ENCODE data around the gene TRIM27.
"Not testable (repeated sequence)": the region's sequence is repeated elsewhere in the genome, so short reads cannot be mapped to it uniquely, and the experiment has no call there.

TRIM27 gene

GRCh38 chr6:28923318-28924102 lies at the start of gene TRIM27:
Gene TRIM27, minus strand, starts transcription at chr6:28923985. Its CDS starts 353 bp downstream, at chr6:28923632.
- Histone ChIP-seq H3K4me3 (ENCODE audit: low read length) (peak within 1 kb of the TSS; percentile 94), H3K27me3 (ENCODE audit: control insufficient read depth, insufficient read depth, low read length) (no peaks in the 10 kb centered on the region), H3K27ac (ENCODE audit: low read length) (no peak within 1 kb of the TSS), H3K36me3 (ENCODE audit: control insufficient read depth, insufficient read depth, low read length) (peaks cover 24% of the 10 kb centered on the region), H3K9me3 (ENCODE audit: control insufficient read depth, insufficient read depth, low read length) (no peaks in the 10 kb centered on the region), H3K4me1 (ENCODE audit: control insufficient read depth, insufficient read depth, low read length) (peaks cover 3% of the 10 kb centered on the region; the same call in 1 of the 2 replicates)
- peak; percentile 66 for DNase-seq (ENCODE audit: low read depth, low spot score)
- no CpG with 5 or more reads among the region's 89 CpGs for WGBS (ENCODE audit: insufficient coverage, insufficient read length)

GRCh38 chr6:28970056-28970455 lies 46.3 kb upstream of the TRIM27 start:
- H3K36me3 ChIP-seq (ENCODE audit: control insufficient read depth, insufficient read depth, low read length); H3K4me3 ChIP-seq (ENCODE audit: low read length); DNase-seq (ENCODE audit: low read depth, low spot score); H3K4me1 ChIP-seq (ENCODE audit: control insufficient read depth, insufficient read depth, low read length); H3K27ac ChIP-seq (ENCODE audit: low read length); H3K27me3 ChIP-seq (ENCODE audit: control insufficient read depth, insufficient read depth, low read length); H3K9me3 ChIP-seq (ENCODE audit: control insufficient read depth, insufficient read depth, low read length): not testable (repeated sequence)
- WGBS (ENCODE audit: insufficient coverage, insufficient read length), result no CpG with 5 or more reads among the region's 21 CpGs

GRCh38 chr6:28969129-28969528 lies 45.3 kb upstream of the TRIM27 start:
- Histone ChIP-seq H3K27me3 (ENCODE audit: control insufficient read depth, insufficient read depth, low read length) (no peaks in the 10 kb centered on the region), H3K4me1 (ENCODE audit: control insufficient read depth, insufficient read depth, low read length) (no peaks in the 10 kb centered on the region), H3K4me3 (ENCODE audit: low read length) (no peak overlapping the region), H3K36me3 (ENCODE audit: control insufficient read depth, insufficient read depth, low read length) (no peaks in the 10 kb centered on the region), H3K9me3 (ENCODE audit: control insufficient read depth, insufficient read depth, low read length) (no peaks in the 10 kb centered on the region; the same call in 1 of the 2 replicates), H3K27ac (ENCODE audit: low read length) (no peak overlapping the region)
- no peak for DNase-seq (ENCODE audit: low read depth, low spot score)
- whole genome bisulfite sequencing (ENCODE audit: insufficient coverage, insufficient read length), result no CpG with 5 or more reads among the region's 15 CpGs

GRCh38 chr6:28968476-28968875 lies 44.7 kb upstream of the TRIM27 start:
- no peak overlapping the region for H3K27ac ChIP-seq (ENCODE audit: low read length)
- H3K4me1 ChIP-seq (ENCODE audit: control insufficient read depth, insufficient read depth, low read length), result no peaks in the 10 kb centered on the region
- no peaks in the 10 kb centered on the region; the same call in 1 of the 2 replicates for H3K9me3 ChIP-seq (ENCODE audit: control insufficient read depth, insufficient read depth, low read length)
- no peaks in the 10 kb centered on the region for H3K27me3 ChIP-seq (ENCODE audit: control insufficient read depth, insufficient read depth, low read length)
- no peak overlapping the region for H3K4me3 ChIP-seq (ENCODE audit: low read length)
- WGBS (ENCODE audit: insufficient coverage, insufficient read length), result no CpG with 5 or more reads among the region's 4 CpGs
- no peaks in the 10 kb centered on the region for H3K36me3 ChIP-seq (ENCODE audit: control insufficient read depth, insufficient read depth, low read length)
- DNase-seq (ENCODE audit: low read depth, low spot score), result no peak

GRCh38 chr6:28965706-28966105 lies 41.9 kb upstream of the TRIM27 start:
- H3K4me3 ChIP-seq (ENCODE audit: low read length), result no peak overlapping the region
- no peak for DNase-seq (ENCODE audit: low read depth, low spot score)
- H3K36me3 ChIP-seq (ENCODE audit: control insufficient read depth, insufficient read depth, low read length), result no peaks in the 10 kb centered on the region
- no peak overlapping the region for H3K27ac ChIP-seq (ENCODE audit: low read length)
- no peaks in the 10 kb centered on the region for H3K4me1 ChIP-seq (ENCODE audit: control insufficient read depth, insufficient read depth, low read length)
- H3K27me3 ChIP-seq (ENCODE audit: control insufficient read depth, insufficient read depth, low read length), result no peaks in the 10 kb centered on the region
- no peaks in the 10 kb centered on the region; the same call in 1 of the 2 replicates for H3K9me3 ChIP-seq (ENCODE audit: control insufficient read depth, insufficient read depth, low read length)
- WGBS (ENCODE audit: insufficient coverage, insufficient read length), result no CpG with 5 or more reads among the region's 2 CpGs

GRCh38 chr6:28960846-28961500 lies 37.2 kb upstream of the TRIM27 start:
- Histone ChIP-seq H3K27ac (ENCODE audit: low read length) (no peak overlapping the region), H3K27me3 (ENCODE audit: control insufficient read depth, insufficient read depth, low read length) (no peaks in the 10 kb centered on the region), H3K4me3 (ENCODE audit: low read length) (no peak overlapping the region), H3K9me3 (ENCODE audit: control insufficient read depth, insufficient read depth, low read length) (no peaks in the 10 kb centered on the region), H3K36me3 (ENCODE audit: control insufficient read depth, insufficient read depth, low read length) (no peaks in the 10 kb centered on the region), H3K4me1 (ENCODE audit: control insufficient read depth, insufficient read depth, low read length) (no peaks in the 10 kb centered on the region)
- no CpG with 5 or more reads among the region's 4 CpGs for WGBS (ENCODE audit: insufficient coverage, insufficient read length)
- no peak for DNase-seq (ENCODE audit: low read depth, low spot score)

GRCh38 chr6:28958561-28959243 lies 34.9 kb upstream of the TRIM27 start:
- not testable (repeated sequence) for H3K4me1 ChIP-seq (ENCODE audit: control insufficient read depth, insufficient read depth, low read length); H3K4me3 ChIP-seq (ENCODE audit: low read length); H3K9me3 ChIP-seq (ENCODE audit: control insufficient read depth, insufficient read depth, low read length); H3K36me3 ChIP-seq (ENCODE audit: control insufficient read depth, insufficient read depth, low read length); DNase-seq (ENCODE audit: low read depth, low spot score); H3K27me3 ChIP-seq (ENCODE audit: control insufficient read depth, insufficient read depth, low read length); H3K27ac ChIP-seq (ENCODE audit: low read length)
- no CpG with 5 or more reads among the region's 13 CpGs for WGBS (ENCODE audit: insufficient coverage, insufficient read length)

GRCh38 chr6:28957795-28958314 lies 34.1 kb upstream of the TRIM27 start:
- not testable (repeated sequence) for H3K27ac ChIP-seq (ENCODE audit: low read length); H3K36me3 ChIP-seq (ENCODE audit: control insufficient read depth, insufficient read depth, low read length); H3K4me1 ChIP-seq (ENCODE audit: control insufficient read depth, insufficient read depth, low read length); H3K27me3 ChIP-seq (ENCODE audit: control insufficient read depth, insufficient read depth, low read length); DNase-seq (ENCODE audit: low read depth, low spot score); H3K4me3 ChIP-seq (ENCODE audit: low read length); H3K9me3 ChIP-seq (ENCODE audit: control insufficient read depth, insufficient read depth, low read length)
- WGBS (ENCODE audit: insufficient coverage, insufficient read length), result no CpG with 5 or more reads among the region's 24 CpGs

GRCh38 chr6:28956331-28956730 lies 32.5 kb upstream of the TRIM27 start:
- Histone ChIP-seq H3K9me3 (ENCODE audit: control insufficient read depth, insufficient read depth, low read length) (no peaks in the 10 kb centered on the region), H3K27ac (ENCODE audit: low read length) (no peak overlapping the region), H3K4me3 (ENCODE audit: low read length) (no peak overlapping the region), H3K27me3 (ENCODE audit: control insufficient read depth, insufficient read depth, low read length) (no peaks in the 10 kb centered on the region), H3K36me3 (ENCODE audit: control insufficient read depth, insufficient read depth, low read length) (no peaks in the 10 kb centered on the region), H3K4me1 (ENCODE audit: control insufficient read depth, insufficient read depth, low read length) (0 out of 2 replicates have a peak, but pooled peaks cover 1% of the 10 kb centered on the region)
- no CpG with 5 or more reads among the region's 3 CpGs for WGBS (ENCODE audit: insufficient coverage, insufficient read length)
- no peak for DNase-seq (ENCODE audit: low read depth, low spot score)

GRCh38 chr6:28953585-28954258 lies 29.9 kb upstream of the TRIM27 start:
- Histone ChIP-seq H3K36me3 (ENCODE audit: control insufficient read depth, insufficient read depth, low read length) (no peaks in the 10 kb centered on the region), H3K9me3 (ENCODE audit: control insufficient read depth, insufficient read depth, low read length) (no peaks in the 10 kb centered on the region), H3K27me3 (ENCODE audit: control insufficient read depth, insufficient read depth, low read length) (no peaks in the 10 kb centered on the region), H3K4me1 (ENCODE audit: control insufficient read depth, insufficient read depth, low read length) (0 out of 2 replicates have a peak, but pooled peaks cover 1% of the 10 kb centered on the region), H3K27ac (ENCODE audit: low read length) (no peak overlapping the region), H3K4me3 (ENCODE audit: low read length) (peak overlapping the region; percentile 69)
- WGBS (ENCODE audit: insufficient coverage, insufficient read length), result no CpG with 5 or more reads among the region's 22 CpGs
- DNase-seq (ENCODE audit: low read depth, low spot score), result no peak
